ENCODE results near the gene CACNG1.

DNA sequence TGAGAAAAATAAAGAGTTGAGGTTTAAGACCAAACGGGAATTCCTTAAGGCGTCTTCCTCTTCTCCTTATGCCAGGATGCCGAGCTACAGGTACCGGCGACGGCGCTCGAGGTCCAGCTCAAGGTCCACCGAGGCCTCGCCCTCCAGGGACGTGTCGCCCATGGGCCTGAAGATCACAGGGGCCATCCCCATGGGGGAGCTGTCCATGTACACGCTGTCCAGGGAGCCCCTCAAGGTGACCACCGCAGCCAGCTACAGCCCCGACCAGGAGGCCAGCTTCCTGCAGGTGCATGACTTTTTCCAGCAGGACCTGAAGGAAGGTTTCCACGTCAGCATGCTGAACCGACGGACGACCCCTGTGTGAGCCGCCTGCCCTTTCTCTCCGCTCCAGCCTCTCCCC lies 13.7 kb upstream of the CACNG1 start:
- TF ChIP-seq, protein P1, sequence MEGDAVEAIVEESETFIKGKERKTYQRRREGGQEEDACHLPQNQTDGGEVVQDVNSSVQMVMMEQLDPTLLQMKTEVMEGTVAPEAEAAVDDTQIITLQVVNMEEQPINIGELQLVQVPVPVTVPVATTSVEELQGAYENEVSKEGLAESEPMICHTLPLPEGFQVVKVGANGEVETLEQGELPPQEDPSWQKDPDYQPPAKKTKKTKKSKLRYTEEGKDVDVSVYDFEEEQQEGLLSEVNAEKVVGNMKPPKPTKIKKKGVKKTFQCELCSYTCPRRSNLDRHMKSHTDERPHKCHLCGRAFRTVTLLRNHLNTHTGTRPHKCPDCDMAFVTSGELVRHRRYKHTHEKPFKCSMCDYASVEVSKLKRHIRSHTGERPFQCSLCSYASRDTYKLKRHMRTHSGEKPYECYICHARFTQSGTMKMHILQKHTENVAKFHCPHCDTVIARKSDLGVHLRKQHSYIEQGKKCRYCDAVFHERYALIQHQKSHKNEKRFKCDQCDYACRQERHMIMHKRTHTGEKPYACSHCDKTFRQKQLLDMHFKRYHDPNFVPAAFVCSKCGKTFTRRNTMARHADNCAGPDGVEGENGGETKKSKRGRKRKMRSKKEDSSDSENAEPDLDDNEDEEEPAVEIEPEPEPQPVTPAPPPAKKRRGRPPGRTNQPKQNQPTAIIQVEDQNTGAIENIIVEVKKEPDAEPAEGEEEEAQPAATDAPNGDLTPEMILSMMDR (conservative IDR thresholded peaks at IDR 0.05; ENCODE audit: low read depth, low read length) = no peak
- TF ChIP-seq POLR2A (IDR thresholded peaks at IDR 0.05; ENCODE audit: low read depth, low read length) = no peak
- TF ChIP-seq CEBPB (IDR thresholded peaks at IDR 0.05; ENCODE audit: low read depth, low read length) = no peak
- no peak for TF ChIP-seq RFX5 (IDR thresholded peaks at IDR 0.05; ENCODE audit: low read depth, low read length)
- TF ChIP-seq MAFK (IDR thresholded peaks at IDR 0.05; ENCODE audit: low read depth, low read length) = no peak
- TF ChIP-seq NFE2L2 (IDR thresholded peaks at IDR 0.05; ENCODE audit: low read depth, low read length) = no peak
- TF ChIP-seq, protein P2, sequence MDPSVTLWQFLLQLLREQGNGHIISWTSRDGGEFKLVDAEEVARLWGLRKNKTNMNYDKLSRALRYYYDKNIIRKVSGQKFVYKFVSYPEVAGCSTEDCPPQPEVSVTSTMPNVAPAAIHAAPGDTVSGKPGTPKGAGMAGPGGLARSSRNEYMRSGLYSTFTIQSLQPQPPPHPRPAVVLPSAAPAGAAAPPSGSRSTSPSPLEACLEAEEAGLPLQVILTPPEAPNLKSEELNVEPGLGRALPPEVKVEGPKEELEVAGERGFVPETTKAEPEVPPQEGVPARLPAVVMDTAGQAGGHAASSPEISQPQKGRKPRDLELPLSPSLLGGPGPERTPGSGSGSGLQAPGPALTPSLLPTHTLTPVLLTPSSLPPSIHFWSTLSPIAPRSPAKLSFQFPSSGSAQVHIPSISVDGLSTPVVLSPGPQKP (IDR thresholded peaks at IDR 0.05; ENCODE audit: borderline replicate concordance, low read depth, low read length) = no peak
- TF ChIP-seq, protein P3, sequence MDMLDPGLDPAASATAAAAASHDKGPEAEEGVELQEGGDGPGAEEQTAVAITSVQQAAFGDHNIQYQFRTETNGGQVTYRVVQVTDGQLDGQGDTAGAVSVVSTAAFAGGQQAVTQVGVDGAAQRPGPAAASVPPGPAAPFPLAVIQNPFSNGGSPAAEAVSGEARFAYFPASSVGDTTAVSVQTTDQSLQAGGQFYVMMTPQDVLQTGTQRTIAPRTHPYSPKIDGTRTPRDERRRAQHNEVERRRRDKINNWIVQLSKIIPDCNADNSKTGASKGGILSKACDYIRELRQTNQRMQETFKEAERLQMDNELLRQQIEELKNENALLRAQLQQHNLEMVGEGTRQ (IDR thresholded peaks at IDR 0.05; ENCODE audit: low read depth, low read length) = no peak
- no peak for TF ChIP-seq SMC3 (IDR thresholded peaks at IDR 0.05; ENCODE audit: low read depth, low read length)
- no peak for TF ChIP-seq RAD21 (IDR thresholded peaks at IDR 0.05; ENCODE audit: low read length)
- TF ChIP-seq BHLHE40 (IDR thresholded peaks at IDR 0.05; ENCODE audit: low read depth, low read length) = no peak

All from IMR-90 (cell line).